HG03565 (cell line): Measurements from ENCODE around the gene CCSER2.
A peak's percentile ranks its signal among the peaks of the same experiment; 100 is the strongest.
"Not testable (repeated sequence)": the region's sequence is repeated elsewhere in the genome, so short reads cannot be mapped to it uniquely, and the experiment has no call there.

Experiments
- ATAC-seq: cut with Tn5 transposase; IDR thresholded peaks from one replicate; pipeline ENCODE4 v1.9.1; 2021; ENCODE audit warnings: mild to moderate bottlenecking, moderate library complexity; ENCODE audit not compliant: unreplicated experiment

Gene CCSER2

DNA sequence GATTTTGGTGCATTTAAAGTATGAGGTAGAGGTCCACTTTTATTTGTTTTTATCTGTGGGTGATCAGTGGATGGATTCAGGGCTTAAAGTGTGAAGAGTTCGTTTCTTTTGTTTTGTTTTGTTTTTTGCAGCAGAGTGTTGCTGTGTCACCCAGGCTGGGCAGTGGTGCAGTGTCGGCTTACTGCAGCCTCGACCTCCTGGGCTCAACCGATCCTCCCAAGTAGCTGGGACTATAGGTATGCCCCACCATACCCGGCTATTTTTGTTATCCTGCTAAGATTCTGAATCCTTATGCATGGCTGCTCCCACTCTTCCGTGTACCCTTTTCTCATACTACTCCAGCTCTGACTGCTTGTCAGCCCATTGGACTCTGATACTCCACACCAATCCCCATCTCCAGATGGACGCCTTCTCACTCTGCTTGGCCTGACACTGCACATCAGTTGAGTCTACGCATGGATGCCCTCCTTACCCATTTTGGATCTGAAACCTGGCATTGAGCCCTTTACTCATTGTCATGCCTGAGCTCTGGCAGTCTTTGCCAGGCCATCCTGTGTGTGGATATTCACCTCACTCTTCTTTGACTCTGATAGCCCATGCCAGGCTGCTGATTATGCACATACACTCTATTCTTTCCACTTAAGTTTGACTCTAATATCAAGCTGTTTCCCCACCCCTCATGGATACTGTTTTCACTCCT is 119.5 kb downstream of the CCSER2 start:
- ATAC-seq, result no peak

GRCh38 chr10:84449351-84449750 is 121.0 kb downstream of the CCSER2 start:
- ATAC-seq, result not testable (repeated sequence)

- no peak for ATAC-seq
Measured at GRCh38 chr10:84452003-84452402, 123.6 kb downstream of the CCSER2 start.

DNA sequence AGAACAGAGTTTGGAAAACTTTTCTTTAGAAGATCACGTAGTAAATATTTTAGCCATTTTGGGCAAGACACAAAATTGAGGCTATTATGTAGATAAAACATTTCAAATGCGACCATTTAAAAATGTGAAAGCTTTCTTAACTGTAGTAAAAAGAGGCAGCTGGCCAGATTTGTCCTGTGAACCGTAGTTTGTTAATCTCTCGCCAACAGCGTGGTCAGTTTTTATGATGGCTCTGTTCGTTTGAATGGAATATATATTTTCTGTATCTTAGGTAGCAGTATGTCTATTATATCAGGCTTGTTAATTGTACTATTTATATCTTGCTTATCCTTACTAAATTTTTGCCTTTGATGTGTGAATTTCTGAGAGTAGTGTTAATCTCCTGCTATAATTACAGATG is 124.9 kb downstream of the CCSER2 start:
- no peak for ATAC-seq

- no peak for ATAC-seq
Measured at GRCh38 chr10:84456126-84456525, 127.7 kb downstream of the CCSER2 start.

- no peak for ATAC-seq
Measured at GRCh38 chr10:84460520-84460919, 132.1 kb downstream of the CCSER2 start.

- ATAC-seq, result no peak
Measured at GRCh38 chr10:84469470-84469869, 141.1 kb downstream of the CCSER2 start.

DNA sequence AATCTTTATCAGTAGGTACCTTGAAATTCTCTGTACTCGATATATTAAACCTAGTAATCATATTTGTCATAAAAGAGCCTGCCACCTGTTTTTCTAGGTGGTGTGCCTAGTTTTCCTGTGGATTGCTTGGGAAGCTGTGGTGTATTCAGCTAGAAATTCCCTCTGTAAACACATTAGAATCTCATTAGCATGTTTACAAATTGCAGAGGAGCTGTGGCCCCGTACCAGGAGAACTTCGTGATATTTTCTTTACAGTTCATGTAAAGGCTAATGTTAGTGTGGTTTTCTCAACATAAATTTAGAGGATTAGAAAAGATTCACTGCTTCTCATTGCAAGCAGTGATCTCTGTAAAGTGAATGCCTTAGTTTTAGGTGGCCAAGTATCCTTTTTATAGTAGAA is 144.7 kb downstream of the CCSER2 start:
- ATAC-seq, result no peak

- ATAC-seq, result no peak
Measured at GRCh38 chr10:84477398-84478128, 149.2 kb downstream of the CCSER2 start.

GRCh38 chr10:84478151-84478550 is 149.8 kb downstream of the CCSER2 start:
- ATAC-seq, result no peak

GRCh38 chr10:84478679-84479078 is 150.3 kb downstream of the CCSER2 start:
- no peak for ATAC-seq

DNA sequence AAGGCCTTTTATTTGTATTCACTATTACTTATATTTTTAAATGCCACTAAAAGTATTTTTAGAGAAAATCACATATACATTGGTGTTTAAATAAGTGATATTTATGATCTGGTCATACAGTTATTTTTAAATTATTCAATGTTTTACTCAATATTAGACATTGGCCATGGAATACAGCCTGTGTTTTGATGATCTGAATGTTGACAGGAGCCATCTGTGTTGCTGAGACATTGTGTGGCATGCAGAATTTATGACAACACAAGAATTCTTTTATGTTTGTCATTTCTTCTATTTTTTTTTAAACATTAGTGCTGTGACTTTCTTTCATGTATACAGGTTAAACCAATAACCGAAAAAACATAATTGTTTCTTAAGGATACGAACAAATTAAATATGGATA is 156.2 kb downstream of the CCSER2 start:
- no peak for ATAC-seq

GRCh38 chr10:84493361-84493760 is 165.0 kb downstream of the CCSER2 start:
- no peak for ATAC-seq

DNA sequence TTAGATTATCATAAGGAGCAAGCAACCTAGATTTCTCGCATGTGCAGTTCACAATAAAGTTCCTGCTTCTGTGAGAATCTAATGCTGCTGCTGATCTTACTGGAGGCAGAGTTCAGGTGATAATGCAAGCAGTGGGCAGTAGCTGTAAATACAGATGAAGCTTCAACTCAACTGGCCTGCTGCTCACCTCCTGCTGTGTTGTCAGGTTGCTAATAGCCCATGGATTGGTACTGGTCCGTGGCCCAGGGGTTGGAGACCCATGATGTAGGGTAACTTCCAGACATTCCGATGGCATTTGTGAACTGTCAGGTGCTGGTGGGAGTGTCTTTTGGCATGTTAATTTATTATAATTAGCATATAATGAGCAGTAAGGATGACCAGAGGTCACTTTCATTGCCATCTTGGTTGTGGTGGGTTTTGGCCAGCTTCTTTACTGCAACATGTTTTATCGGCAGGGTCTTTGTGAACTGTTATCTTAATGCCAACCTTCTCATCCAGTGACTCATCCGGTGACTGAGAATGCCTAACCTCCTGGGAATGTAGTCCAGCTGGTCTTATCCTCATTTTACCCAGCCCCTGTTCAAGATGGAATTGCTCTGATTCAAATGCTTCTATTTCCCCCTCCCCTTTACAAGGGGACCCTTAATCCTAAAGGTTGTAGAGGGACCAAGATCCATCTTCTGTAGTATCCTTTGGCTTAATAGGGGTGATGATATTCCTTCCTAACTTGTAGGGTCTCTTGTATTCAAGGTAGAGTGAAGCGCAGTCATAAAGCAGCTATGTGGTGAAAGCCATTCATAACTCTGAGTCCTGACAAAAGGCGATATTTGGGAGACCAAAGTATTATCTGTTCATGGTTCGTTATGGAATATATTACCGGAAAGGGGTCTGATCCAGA is 165.8 kb downstream of the CCSER2 start:
- ATAC-seq, result no peak

GRCh38 chr10:84494849-84495180 is 166.4 kb downstream of the CCSER2 start:
- no peak for ATAC-seq

DNA sequence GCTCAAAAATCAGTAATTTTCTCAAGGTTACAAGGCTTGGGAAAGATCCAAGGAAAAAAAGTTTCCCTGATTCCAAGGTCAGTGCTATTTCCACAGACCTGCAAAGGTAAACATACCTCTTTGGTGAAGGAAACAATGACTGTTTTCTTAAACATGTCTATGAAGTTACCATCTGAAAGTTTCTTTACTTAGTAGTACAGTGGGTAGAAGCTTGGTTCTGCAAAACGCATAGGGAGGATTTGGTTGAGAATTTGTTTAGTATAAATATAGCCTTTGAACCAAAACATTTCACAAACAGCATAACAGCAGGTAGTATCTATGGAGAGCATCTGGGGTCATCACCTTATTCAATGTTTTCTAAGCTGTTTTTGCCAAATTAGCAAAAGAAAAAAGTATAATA is 169.6 kb downstream of the CCSER2 start:
- ATAC-seq, result no peak

DNA sequence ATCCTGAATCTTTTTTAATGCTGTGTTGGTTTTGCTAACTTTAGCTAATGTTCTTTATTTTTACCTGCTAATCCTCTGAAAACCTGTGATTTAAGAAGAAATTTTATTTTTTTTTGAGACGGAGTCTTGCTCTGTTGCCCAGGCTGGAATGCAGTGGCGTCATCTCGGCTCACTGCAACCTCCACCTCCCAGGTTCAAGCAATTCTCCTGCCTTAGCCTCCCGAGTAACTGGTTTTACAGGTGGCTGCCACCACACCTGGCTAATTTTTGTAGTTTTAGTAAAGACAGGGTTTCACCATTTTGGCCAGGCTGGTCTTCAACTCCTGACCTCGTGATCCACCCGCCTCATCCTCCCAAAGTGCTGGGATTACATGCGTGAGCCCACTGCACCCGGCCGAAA is 170.7 kb downstream of the CCSER2 start:
- ATAC-seq, result not testable (repeated sequence)

GRCh38 chr10:84499846-84500245 is 171.5 kb downstream of the CCSER2 start:
- peak; percentile 66 for ATAC-seq

GRCh38 chr10:84510121-84510520 is 181.7 kb downstream of the CCSER2 start:
- ATAC-seq, result no peak

DNA sequence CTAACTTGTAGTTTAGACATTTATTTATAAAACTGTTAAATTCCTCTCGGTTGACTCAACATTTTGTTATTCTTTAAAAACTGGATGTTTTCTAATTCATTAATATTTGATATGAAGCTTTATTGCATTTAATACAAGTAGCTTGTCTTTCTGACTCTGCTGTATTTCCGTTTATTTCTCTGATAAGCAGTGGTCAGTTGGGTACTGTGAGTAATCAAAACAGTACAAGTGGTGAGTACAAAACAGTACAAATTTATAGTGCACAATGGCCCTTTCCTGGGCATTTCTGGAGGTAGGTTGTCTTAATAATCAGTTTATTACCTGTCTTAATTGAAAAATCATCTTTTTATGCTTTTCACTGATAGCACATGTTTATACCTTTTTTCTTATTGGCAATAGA is 182.7 kb downstream of the CCSER2 start:
- ATAC-seq, result no peak

GRCh38 chr10:84511709-84512285 is 183.4 kb downstream of the CCSER2 start:
- no peak for ATAC-seq
